GM12892 (cell line): ENCODE measurements around the gene MAPRE2.

ENCODE experiments used
- POLR2A ChIP-seq: IDR thresholded peaks from 2 replicates; pipeline ENCODE4 v1.6.1; 2011; ENCODE audit warnings: low read depth, low read length, control low read depth
- TAF1 ChIP-seq: IDR thresholded peaks from 2 replicates; pipeline ENCODE4 v1.6.1; 2011; ENCODE audit warnings: low read depth, mild to moderate bottlenecking, control low read depth, low read length, borderline replicate concordance

DNA sequence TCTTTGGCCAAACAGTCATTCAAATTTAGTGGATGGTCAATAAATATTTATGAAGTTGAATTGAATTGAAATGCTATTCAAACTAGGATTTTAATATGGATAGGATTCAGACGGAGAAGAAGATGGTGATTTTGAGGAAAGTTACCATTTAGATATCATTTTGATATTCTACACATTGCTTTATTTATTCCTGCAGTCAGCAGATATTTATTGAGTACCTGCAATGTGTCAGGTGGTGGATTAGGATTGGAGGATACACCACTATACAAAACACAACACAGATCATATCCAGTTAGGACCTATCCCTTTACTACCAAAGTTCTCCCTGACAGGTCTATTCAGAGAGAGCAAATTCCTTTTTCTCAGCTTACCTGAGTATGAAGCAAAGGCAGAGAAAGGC is 38.8 kb downstream of the MAPRE2 start:
- TF ChIP-seq POLR2A: no peak
- no peak for TF ChIP-seq TAF1
